ENCODE data around the gene ABHD15.

The ABHD15 gene

DNA sequence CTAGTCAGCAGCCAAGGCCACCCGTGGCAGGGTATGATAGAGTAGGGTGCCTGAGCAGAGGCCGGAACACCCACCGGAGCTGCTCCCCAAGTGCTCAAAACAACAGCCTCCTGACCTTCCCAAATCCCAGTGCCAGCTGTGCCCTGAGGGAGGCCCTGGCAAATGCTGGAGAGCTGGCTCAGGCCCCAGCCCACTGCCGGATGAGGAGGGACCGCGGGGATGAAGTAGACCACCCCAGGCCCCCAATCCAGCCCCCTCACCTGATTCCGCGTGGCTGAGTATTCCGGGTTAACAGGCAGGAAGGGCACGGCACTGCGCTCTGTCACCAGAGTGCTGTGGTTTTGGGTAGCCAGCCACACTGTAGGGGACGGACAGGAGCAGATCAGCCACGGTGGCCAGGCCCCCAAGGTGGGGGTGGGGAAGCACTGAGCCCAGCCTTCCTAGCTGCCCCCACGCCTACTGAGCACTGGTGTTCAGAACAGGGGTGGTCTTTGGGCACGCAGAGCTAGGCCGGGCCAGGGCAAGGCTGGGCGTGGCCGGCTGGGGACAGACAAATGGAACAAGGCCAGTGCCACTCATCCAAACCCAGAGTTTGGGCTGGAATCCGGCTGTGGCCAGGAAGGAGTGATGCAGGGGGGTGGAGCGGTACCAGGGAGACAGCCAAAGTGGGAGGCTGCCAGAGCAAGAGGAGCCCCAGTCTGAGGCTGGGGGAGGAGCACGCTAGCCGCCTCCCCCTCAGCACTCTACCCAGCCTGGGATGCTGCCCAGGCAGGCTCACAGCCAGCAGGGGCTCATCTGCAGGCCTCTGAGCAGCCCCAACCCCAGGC lies 10.8 kb upstream of the ABHD15 start:
- H3K27ac ChIP-seq (ENCODE audit: low read depth, low read length, poor library complexity, severe bottlenecking) = no peak overlapping the region
- no peaks in the 10 kb centered on the region for H3F3A ChIP-seq (ENCODE audit: insufficient read depth, low read length)
- H4K20me1 ChIP-seq (ENCODE audit: insufficient read depth, low read length) = no peaks in the 10 kb centered on the region
- TF ChIP-seq, protein P1, sequence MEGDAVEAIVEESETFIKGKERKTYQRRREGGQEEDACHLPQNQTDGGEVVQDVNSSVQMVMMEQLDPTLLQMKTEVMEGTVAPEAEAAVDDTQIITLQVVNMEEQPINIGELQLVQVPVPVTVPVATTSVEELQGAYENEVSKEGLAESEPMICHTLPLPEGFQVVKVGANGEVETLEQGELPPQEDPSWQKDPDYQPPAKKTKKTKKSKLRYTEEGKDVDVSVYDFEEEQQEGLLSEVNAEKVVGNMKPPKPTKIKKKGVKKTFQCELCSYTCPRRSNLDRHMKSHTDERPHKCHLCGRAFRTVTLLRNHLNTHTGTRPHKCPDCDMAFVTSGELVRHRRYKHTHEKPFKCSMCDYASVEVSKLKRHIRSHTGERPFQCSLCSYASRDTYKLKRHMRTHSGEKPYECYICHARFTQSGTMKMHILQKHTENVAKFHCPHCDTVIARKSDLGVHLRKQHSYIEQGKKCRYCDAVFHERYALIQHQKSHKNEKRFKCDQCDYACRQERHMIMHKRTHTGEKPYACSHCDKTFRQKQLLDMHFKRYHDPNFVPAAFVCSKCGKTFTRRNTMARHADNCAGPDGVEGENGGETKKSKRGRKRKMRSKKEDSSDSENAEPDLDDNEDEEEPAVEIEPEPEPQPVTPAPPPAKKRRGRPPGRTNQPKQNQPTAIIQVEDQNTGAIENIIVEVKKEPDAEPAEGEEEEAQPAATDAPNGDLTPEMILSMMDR (IDR thresholded peaks at IDR 0.05; ENCODE audit: low read length) = no peak
- no peak for TF ChIP-seq EZH2 (IDR thresholded peaks at IDR 0.05; ENCODE audit: borderline replicate concordance, low read length)
- H3K79me2 ChIP-seq (ENCODE audit: insufficient read depth, low read length) = no peaks in the 10 kb centered on the region
- H3K36me3 ChIP-seq (ENCODE audit: insufficient read depth, low read length) = peaks cover 79% of the 10 kb centered on the region; the same call in 1 of the 2 replicates
- no peaks in the 10 kb centered on the region for H3K9me3 ChIP-seq (ENCODE audit: low read length)
- peaks cover 12% of the 10 kb centered on the region for H3K4me1 ChIP-seq (ENCODE audit: insufficient read depth, low read length, severe bottlenecking)
- H3K9me2 ChIP-seq (ENCODE audit: low read depth, low read length) = no peaks in the 10 kb centered on the region
- H3K27me3 ChIP-seq (ENCODE audit: insufficient read depth, low read length) = no peaks in the 10 kb centered on the region
- H2AFZ ChIP-seq (ENCODE audit: low read length) = no peak overlapping the region
- no peak overlapping the region for H3K4me2 ChIP-seq (ENCODE audit: low read length)
- H3K9ac ChIP-seq (ENCODE audit: low read length) = no peak overlapping the region
- no peak overlapping the region for H3K4me3 ChIP-seq (ENCODE audit: low read depth, low read length, poor library complexity, severe bottlenecking)

DNA sequence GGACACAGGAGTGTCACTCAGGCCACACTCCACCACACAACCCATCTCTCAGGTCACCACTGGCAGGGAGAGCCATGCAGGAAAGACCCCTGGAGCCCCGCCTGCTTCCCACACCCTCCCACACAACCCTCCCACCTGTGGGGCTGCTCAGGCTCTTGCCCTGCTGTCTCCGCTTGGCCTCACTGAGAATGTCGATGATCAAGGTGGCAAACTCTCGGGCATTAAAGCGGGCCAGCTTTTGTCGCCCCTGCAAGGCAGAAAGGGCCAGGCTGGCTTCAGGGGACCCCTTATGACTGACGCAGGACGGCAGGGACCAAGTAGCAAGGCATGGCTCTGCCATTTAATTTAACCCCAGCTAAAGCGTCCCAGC lies 10.1 kb upstream of the ABHD15 start:
- Histone ChIP-seq H3K27ac (ENCODE audit: low read depth, low read length, poor library complexity, severe bottlenecking) (no peak overlapping the region), H3K4me3 (ENCODE audit: low read depth, low read length, poor library complexity, severe bottlenecking) (no peak overlapping the region), H3F3A (ENCODE audit: insufficient read depth, low read length) (no peaks in the 10 kb centered on the region), H2AFZ (ENCODE audit: low read length) (no peak overlapping the region), H3K27me3 (ENCODE audit: insufficient read depth, low read length) (no peaks in the 10 kb centered on the region), H3K79me2 (ENCODE audit: insufficient read depth, low read length) (no peaks in the 10 kb centered on the region), H4K20me1 (ENCODE audit: insufficient read depth, low read length) (no peaks in the 10 kb centered on the region), H3K4me2 (ENCODE audit: low read length) (no peak overlapping the region), H3K4me1 (ENCODE audit: insufficient read depth, low read length, severe bottlenecking) (peaks cover 12% of the 10 kb centered on the region), H3K9me3 (ENCODE audit: low read length) (no peaks in the 10 kb centered on the region), H3K36me3 (ENCODE audit: insufficient read depth, low read length) (peaks cover 74% of the 10 kb centered on the region; the same call in 1 of the 2 replicates), H3K9me2 (ENCODE audit: low read depth, low read length) (no peaks in the 10 kb centered on the region), H3K9ac (ENCODE audit: low read length) (no peak overlapping the region)
- no peak for TF ChIP-seq EZH2 (IDR thresholded peaks at IDR 0.05; ENCODE audit: borderline replicate concordance, low read length)
- TF ChIP-seq, protein P1 (IDR thresholded peaks at IDR 0.05; ENCODE audit: low read length) = no peak

DNA sequence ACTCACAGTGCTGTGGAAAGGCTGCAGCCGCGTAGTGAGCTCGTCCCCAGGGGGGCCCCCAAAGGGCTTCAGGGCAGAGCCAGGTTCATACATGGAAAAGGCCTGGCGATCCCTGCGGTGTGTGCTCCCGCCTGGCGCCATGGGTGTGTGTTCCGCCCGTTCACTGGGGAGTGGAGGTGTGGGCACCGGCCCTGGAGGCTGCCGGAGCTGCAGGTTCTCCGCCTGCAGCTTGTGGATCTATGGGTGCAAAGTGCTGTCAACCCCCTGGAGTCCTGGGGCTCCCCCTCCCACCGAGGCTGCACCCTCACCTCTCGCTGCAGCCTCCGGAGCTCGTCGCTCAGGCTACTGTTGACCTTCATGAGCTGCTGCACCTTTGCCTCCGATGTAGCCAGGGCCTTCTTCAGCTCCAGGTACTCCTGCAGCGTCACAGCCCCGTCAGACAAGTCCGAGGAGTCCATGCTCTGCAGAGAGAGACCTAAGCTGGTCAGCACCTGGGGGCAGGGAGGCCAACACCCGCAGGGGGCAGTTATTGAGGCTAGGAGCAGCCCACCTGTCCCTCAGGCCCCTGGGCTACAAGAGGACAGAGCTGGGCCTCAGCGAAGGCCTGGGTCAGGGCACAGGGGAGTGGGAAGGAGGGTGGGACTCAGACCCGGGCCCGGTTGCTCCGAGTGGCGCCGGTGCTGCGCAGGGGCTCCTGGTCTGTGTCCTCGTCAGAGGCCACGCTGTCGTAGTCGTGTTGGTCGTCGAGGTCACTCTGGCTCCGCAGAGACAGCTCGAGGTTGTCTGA lies 9.6 kb upstream of the ABHD15 start:
- H3K27me3 ChIP-seq (ENCODE audit: insufficient read depth, low read length) = no peaks in the 10 kb centered on the region
- peaks cover 11% of the 10 kb centered on the region for H3K4me1 ChIP-seq (ENCODE audit: insufficient read depth, low read length, severe bottlenecking)
- H3K9ac ChIP-seq (ENCODE audit: low read length) = no peak overlapping the region
- H4K20me1 ChIP-seq (ENCODE audit: insufficient read depth, low read length) = no peaks in the 10 kb centered on the region
- H2AFZ ChIP-seq (ENCODE audit: low read length) = no peak overlapping the region
- TF ChIP-seq EZH2 (IDR thresholded peaks at IDR 0.05; ENCODE audit: borderline replicate concordance, low read length) = no peak
- TF ChIP-seq, protein P1 (IDR thresholded peaks at IDR 0.05; ENCODE audit: low read length) = no peak
- no peaks in the 10 kb centered on the region for H3F3A ChIP-seq (ENCODE audit: insufficient read depth, low read length)
- H3K27ac ChIP-seq (ENCODE audit: low read depth, low read length, poor library complexity, severe bottlenecking) = no peak overlapping the region
- no peak overlapping the region for H3K4me3 ChIP-seq (ENCODE audit: low read depth, low read length, poor library complexity, severe bottlenecking)
- H3K79me2 ChIP-seq (ENCODE audit: insufficient read depth, low read length) = no peaks in the 10 kb centered on the region
- H3K4me2 ChIP-seq (ENCODE audit: low read length) = no peak overlapping the region
- no peaks in the 10 kb centered on the region for H3K9me3 ChIP-seq (ENCODE audit: low read length)
- H3K36me3 ChIP-seq (ENCODE audit: insufficient read depth, low read length) = peaks cover 72% of the 10 kb centered on the region; the same call in 1 of the 2 replicates
- H3K9me2 ChIP-seq (ENCODE audit: low read depth, low read length) = no peaks in the 10 kb centered on the region
